ENCODE measurements around the gene CDPF1. TPM values are rescaled to one million over a fixed set of nuclear protein-coding genes. Genes with fewer than 3 reads are reported as not detected.
"Not testable (repeated sequence)": the region's sequence is repeated elsewhere in the genome, so short reads cannot be mapped to it uniquely, and the experiment has no call there.

The CDPF1 gene
- polyA plus RNA-seq, 3 donors: 13.4 to 15.9 (median 14.5) TPM

- DNase-seq: no peak
Measured at GRCh38 chr22:46233231-46233630, 16.9 kb downstream of the CDPF1 start.

GRCh38 chr22:46230262-46230901, 19.7 kb downstream of the CDPF1 start:
- no peak for DNase-seq

- DNase-seq: no peak
Measured at GRCh38 chr22:46229701-46230100, 20.4 kb downstream of the CDPF1 start.

- DNase-seq: no peak
Measured at GRCh38 chr22:46226577-46226976, 23.5 kb downstream of the CDPF1 start.

GRCh38 chr22:46225631-46226030, 24.5 kb downstream of the CDPF1 start:
- no peak for DNase-seq

- DNase-seq: no peak
Measured at GRCh38 chr22:46224898-46225290, 25.2 kb downstream of the CDPF1 start.

- no peak for DNase-seq
Measured at GRCh38 chr22:46224044-46224897, 25.8 kb downstream of the CDPF1 start.

GRCh38 chr22:46220921-46221320, 29.2 kb downstream of the CDPF1 start:
- no peak for DNase-seq

GRCh38 chr22:46219636-46220035, 30.5 kb downstream of the CDPF1 start:
- no peak for DNase-seq

- no peak for DNase-seq
Measured at GRCh38 chr22:46214616-46215015, 35.5 kb downstream of the CDPF1 start.

GRCh38 chr22:46214149-46214548, 35.9 kb downstream of the CDPF1 start:
- no peak for DNase-seq

- DNase-seq: no peak
Measured at GRCh38 chr22:46213052-46213451, 37.0 kb downstream of the CDPF1 start.

- no peak for DNase-seq
Measured at GRCh38 chr22:46212195-46212594, 37.9 kb downstream of the CDPF1 start.

- no peak for DNase-seq
Measured at GRCh38 chr22:46209262-46209661, 40.8 kb downstream of the CDPF1 start.

- no peak for DNase-seq
Measured at GRCh38 chr22:46203601-46203980, 46.5 kb downstream of the CDPF1 start.

GRCh38 chr22:46202897-46203600, 47.0 kb downstream of the CDPF1 start:
- no peak for DNase-seq

GRCh38 chr22:46201059-46201757, 48.9 kb downstream of the CDPF1 start:
- DNase-seq: no peak

- DNase-seq: not testable (repeated sequence)
Measured at GRCh38 chr22:46198806-46199205, 51.3 kb downstream of the CDPF1 start.

- no peak for DNase-seq
Measured at GRCh38 chr22:46198274-46198673, 51.8 kb downstream of the CDPF1 start.

- no peak for DNase-seq
Measured at GRCh38 chr22:46196278-46196677, 53.8 kb downstream of the CDPF1 start.

GRCh38 chr22:46195487-46196165, 54.5 kb downstream of the CDPF1 start:
- no peak for DNase-seq

Data from renal pelvis (tissue), 4 donors.